Stomach (tissue), 9 donors: ENCODE data around the gene TRIM24. TPM values are rescaled to one million over a fixed set of nuclear protein-coding genes. Genes with fewer than 3 reads are reported as not detected.
"Not testable (repeated sequence)": the region's sequence is repeated elsewhere in the genome, so short reads cannot be mapped to it uniquely, and the experiment has no call there.

Experiments used
- DNase-seq, 2 donors: peaks; one replicate each; pipeline versions ENCODE4 v3.0.0 to v3.0.0-alpha.2; 2013 to 2019
- H3K27ac ChIP-seq, 5 donors: fragments of 200-600 bp in 4 of 5; sonication (generic) in 4 of 5; one replicate each; pipeline ENCODE4 v1.5.1; 2013 to 2019; ENCODE audit warnings: mild to moderate bottlenecking in 1 of 5, moderate library complexity in 1 of 5
- H3K27me3 ChIP-seq, 3 donors: fragments of 200-600 bp; sonication (generic); one replicate each; pipeline ENCODE4 v1.5.1; 2017 to 2019; ENCODE audit warnings: mixed run types in 1 of 3
- H3K36me3 ChIP-seq, 4 donors: fragments of 200-600 bp; sonication (generic); 1 replicate in 3 of 4; 2 replicates in 1 of 4; pipeline ENCODE4 v1.5.1; 2016 to 2019
- H3K4me1 ChIP-seq, 4 donors: fragments of 200-600 bp; sonication (generic); one replicate each; pipeline ENCODE4 v1.5.1; 2016 to 2019
- H3K4me3 ChIP-seq, 4 donors: fragments of 200-600 bp; sonication (generic) in 3 of 4; one replicate each; pipeline ENCODE4 v1.5.1; 2016 to 2019; ENCODE audit warnings: mild to moderate bottlenecking in 1 of 4
- H3K9me3 ChIP-seq, 4 donors: fragments of 200-600 bp; sonication (generic); one replicate each; pipeline ENCODE4 v1.5.1; 2016 to 2019
- EP300 ChIP-seq: sonication (generic); formaldehyde crosslinking; IDR thresholded peaks from one replicate; pipeline ENCODE4 v1.6.1; 2017; ENCODE audit warnings: antibody characterized with exemption
- POLR2A ChIP-seq, 4 donors: fragments of 450-650 bp; IDR thresholded peaks; one replicate each; pipeline ENCODE4 v1.6.1; 2016; ENCODE audit warnings: antibody characterized with exemption in 4 of 4, control low read depth in 2 of 4, mild to moderate bottlenecking in 1 of 4, moderate library complexity in 1 of 4
- POLR2AphosphoS5 ChIP-seq, 3 donors: sonication (generic); formaldehyde crosslinking; IDR thresholded peaks; one replicate each; pipeline ENCODE4 v1.6.1; 2016; ENCODE audit warnings: antibody characterized with exemption in 3 of 3
- WGBS, 5 donors: extraction: QIAGEN DNeasy Blood & Tissue Kit in 3 of 5; methylation state at CpG; one replicate each; pipeline versions ENCODE4 v1.1.5 to v1.1.7; 2013 to 2018; 5-methylcytosine and 5-hydroxymethylcytosine counted together
- intact Hi-C: fragments of 100-400 bp; cut with DNase I; formaldehyde crosslinking; loops from one replicate; pipeline ENCODE4 v1.15.1; 2023; ENCODE audit warnings: low total_unique reads
- polyA plus RNA-seq, 3 donors: library from polyadenylated mRNA; stranded (reverse); fragments of 200-250 nt; gene quantifications; one replicate each; pipeline ENCODE4 v1.2.3, GENCODE V29; 2013
- total RNA-seq, 5 donors: library from RNA; depleted of rRNA; stranded (reverse); fragments of >200 nt; gene quantifications; one replicate each; pipeline versions ENCODE4 v1.1.0 to v1.2.3, GENCODE V29; 2014 to 2016
- TF ChIP-seq, protein P1 (sequence below), 7 experiments: fragments of 450-650 bp in 4 of 7; fragments of 200-600 bp in 3 of 7; sonication (generic) in 3 of 7; IDR thresholded peaks; one replicate each; pipeline ENCODE4 v1.5.1; 2016 to 2019; ENCODE audit warnings: antibody characterized with exemption in 7 of 7, control low read depth in 2 of 7, mild to moderate bottlenecking in 1 of 7
- donor health status: healthy with polysubstance abuse.
- donor health status: Bipolar disorder and iron deficiency.
- donor health status: healthy.

Gene TRIM24
- total and polyA plus RNA-seq, 8 donors: 5.5 to 32.0 (median 11.9) TPM

DNA sequence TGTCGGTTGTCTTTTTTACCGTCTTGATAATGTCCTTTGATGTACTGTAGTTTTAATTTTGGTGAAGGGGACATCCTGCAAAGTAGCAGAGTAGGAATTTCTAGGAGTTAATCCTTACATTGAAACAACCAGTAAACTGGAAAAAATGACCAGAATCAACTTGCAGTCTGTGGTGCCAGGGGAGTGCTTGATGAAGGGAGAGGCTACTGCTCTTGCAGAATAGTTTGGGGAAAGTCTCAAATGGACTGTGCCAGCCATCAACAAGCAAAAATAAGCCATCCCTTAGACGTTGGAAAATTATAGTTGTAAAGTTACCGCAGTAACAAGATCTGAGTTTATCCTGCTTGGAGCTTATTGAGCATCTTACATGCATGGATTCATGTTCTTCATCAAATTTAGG lies 32.4 kb downstream of the TRIM24 start:
- no peak overlapping the region for H3K27ac ChIP-seq
- peaks cover 0 to 15% (median 4%) of the 10 kb centered on the region in 4 donors for H3K4me1 ChIP-seq
- no peaks in the 10 kb centered on the region for H3K36me3 ChIP-seq
- TF ChIP-seq POLR2A (IDR thresholded peaks at IDR 0.05) (no peak), EP300 (no peak), POLR2AphosphoS5 (IDR thresholded peaks at IDR 0.05) (no peak)
- TF ChIP-seq, protein P1, sequence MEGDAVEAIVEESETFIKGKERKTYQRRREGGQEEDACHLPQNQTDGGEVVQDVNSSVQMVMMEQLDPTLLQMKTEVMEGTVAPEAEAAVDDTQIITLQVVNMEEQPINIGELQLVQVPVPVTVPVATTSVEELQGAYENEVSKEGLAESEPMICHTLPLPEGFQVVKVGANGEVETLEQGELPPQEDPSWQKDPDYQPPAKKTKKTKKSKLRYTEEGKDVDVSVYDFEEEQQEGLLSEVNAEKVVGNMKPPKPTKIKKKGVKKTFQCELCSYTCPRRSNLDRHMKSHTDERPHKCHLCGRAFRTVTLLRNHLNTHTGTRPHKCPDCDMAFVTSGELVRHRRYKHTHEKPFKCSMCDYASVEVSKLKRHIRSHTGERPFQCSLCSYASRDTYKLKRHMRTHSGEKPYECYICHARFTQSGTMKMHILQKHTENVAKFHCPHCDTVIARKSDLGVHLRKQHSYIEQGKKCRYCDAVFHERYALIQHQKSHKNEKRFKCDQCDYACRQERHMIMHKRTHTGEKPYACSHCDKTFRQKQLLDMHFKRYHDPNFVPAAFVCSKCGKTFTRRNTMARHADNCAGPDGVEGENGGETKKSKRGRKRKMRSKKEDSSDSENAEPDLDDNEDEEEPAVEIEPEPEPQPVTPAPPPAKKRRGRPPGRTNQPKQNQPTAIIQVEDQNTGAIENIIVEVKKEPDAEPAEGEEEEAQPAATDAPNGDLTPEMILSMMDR (IDR thresholded peaks at IDR 0.05): no peak
- no peaks in the 10 kb centered on the region for H3K27me3 ChIP-seq
- intact Hi-C loops: no loop called here
- WGBS, 5 donors: 77 to 83% (median 80%) methylated on average over 4 of the region's 4 CpGs
- H3K4me3 ChIP-seq: no peak overlapping the region
- no peak for DNase-seq
- no peaks in the 10 kb centered on the region for H3K9me3 ChIP-seq

DNA sequence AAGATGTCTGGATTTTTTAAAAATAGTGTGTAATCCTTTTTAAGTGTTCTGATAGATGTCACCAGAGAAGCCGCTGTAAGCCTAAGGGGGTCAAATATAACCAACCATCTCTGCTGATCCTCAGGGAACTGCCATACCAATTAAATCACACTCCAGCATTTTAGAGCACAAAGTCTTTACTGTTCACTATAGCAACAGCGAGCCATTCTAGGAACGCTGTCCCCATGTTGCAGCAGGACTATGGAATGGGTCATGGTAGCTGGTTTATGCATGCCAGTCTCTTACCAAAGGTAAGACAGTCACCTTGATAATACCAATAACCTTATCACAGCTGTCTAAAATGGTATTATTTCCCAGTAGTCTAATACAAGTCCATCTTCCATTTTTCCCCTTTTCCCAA lies 33.5 kb downstream of the TRIM24 start:
- Histone ChIP-seq H3K27me3 (no peaks in the 10 kb centered on the region), H3K9me3 (no peaks in the 10 kb centered on the region), H3K36me3 (no peaks in the 10 kb centered on the region), H3K4me3 (no peak overlapping the region), H3K4me1 (peaks cover 0 to 15% (median 3%) of the 10 kb centered on the region in 4 donors), H3K27ac (no peak overlapping the region)
- intact Hi-C loops: no loop called here
- DNase-seq: no peak
- 94 to 98% (median 95%) methylated on average over 3 of the region's 3 CpGs for WGBS, 5 donors
- TF ChIP-seq EP300 (no peak), POLR2AphosphoS5 (IDR thresholded peaks at IDR 0.05) (no peak), POLR2A (IDR thresholded peaks at IDR 0.05) (no peak)
- TF ChIP-seq, protein P1 (IDR thresholded peaks at IDR 0.05): no peak

DNA sequence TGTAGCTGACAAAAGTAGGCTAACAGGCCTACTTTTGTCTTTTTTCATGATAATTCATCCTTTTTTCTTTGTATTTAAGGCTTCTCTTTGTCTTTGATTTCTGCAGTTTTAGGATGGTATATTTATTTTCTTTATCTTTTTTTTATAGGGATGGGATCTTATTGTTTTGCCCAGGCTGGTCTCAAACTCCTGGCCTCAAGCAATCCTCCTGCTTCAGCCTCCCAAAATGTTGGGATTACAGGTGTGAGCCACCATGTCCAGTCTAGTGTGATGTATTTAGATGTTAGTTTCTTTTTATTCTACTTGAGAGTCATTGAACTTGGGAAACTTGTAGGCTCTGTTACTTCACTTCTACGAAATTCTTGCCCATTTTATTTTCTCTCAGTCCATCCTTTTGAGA lies 35.4 kb downstream of the TRIM24 start:
- intact Hi-C loops: no loop called here
- Histone ChIP-seq H3K4me1 (peaks cover 0 to 19% (median 8%) of the 10 kb centered on the region in 4 donors), H3K27ac (no peak overlapping the region), H3K36me3 (no peaks in the 10 kb centered on the region), H3K9me3 (no peaks in the 10 kb centered on the region), H3K4me3 (no peak overlapping the region), H3K27me3 (no peaks in the 10 kb centered on the region)
- TF ChIP-seq POLR2A (IDR thresholded peaks at IDR 0.05): no peak
- TF ChIP-seq, protein P1 (IDR thresholded peaks at IDR 0.05): no peak
- DNase-seq: no peak
- 79 to 100% (median 91%) methylated on average over 1 of the region's 1 CpG for WGBS, 5 donors

DNA sequence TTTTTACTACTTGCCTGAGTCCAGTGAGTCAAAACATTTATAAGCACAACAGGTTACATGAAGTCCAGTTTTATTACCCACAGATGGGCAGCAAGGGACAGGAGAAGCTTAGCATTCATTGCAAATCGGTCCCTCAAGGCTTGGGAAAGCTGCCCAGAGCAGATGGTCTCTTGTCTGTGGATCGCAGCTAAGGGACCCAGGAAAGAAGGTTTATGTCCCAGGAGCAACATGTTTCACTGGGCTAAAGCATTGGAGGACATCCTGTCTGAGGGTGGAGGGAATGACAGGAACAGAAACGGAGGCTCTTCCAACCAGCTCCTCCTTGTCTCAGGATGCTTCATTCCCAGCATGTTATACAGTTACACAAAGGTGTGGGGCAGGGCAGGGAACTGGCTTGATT lies 39.3 kb downstream of the TRIM24 start:
- WGBS, 5 donors: 86 to 96% (median 91%) methylated on average over 3 of the region's 3 CpGs
- Histone ChIP-seq H3K9me3 (no peaks in the 10 kb centered on the region), H3K4me3 (no peak overlapping the region), H3K4me1 (peaks cover 0 to 23% (median 10%) of the 10 kb centered on the region in 4 donors), H3K27me3 (no peaks in the 10 kb centered on the region), H3K36me3 (peaks cover 0 to 2% (median under 1%) of the 10 kb centered on the region in 4 donors), H3K27ac (no peak overlapping the region)
- TF ChIP-seq EP300 (no peak), POLR2AphosphoS5 (IDR thresholded peaks at IDR 0.05) (no peak), POLR2A (IDR thresholded peaks at IDR 0.05) (no peak)
- TF ChIP-seq, protein P1 (IDR thresholded peaks at IDR 0.05): no peak
- intact Hi-C loops: no loop called here
- no peak for DNase-seq

DNA sequence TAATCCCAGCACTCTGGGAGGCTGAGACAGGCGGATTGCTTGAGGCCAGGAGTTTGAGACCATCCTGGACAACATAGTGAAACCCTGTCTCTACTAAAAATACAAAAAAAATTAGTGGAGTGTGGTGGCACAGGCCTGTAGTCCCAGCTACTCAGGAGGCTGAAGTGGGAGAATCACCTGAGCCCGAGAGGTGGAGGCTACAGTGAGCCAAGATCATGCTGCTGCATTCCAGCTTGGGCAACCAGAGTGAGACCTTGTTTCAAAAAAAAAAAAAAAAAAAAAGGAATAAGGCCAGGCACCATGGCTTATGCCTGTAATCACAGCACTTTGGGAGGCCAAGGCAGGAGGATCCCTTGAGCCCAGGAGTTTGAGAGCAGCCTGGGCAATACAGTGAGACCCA lies 40.2 kb downstream of the TRIM24 start:
- H3K9me3 ChIP-seq, H3K27me3 ChIP-seq, intact Hi-C loops, H3K36me3 ChIP-seq, H3K4me3 ChIP-seq, H3K27ac ChIP-seq, DNase-seq: not testable (repeated sequence)
- WGBS, 5 donors: 95 to 97% (median 96%) methylated on average over 2 of the region's 2 CpGs
- H3K4me1 ChIP-seq: peaks cover 0 to 23% (median 10%) of the 10 kb centered on the region in 4 donors
